Mesendoderm (in vitro differentiated cells): ENCODE results near the gene PCDHGA7.
"Not testable (repeated sequence)": the region's sequence is repeated elsewhere in the genome, so short reads cannot be mapped to it uniquely, and the experiment has no call there.

Experiments used
- DNase-seq: peaks from one replicate; pipeline ENCODE4 v3.0.0; 2013
- H2AK5ac ChIP-seq: 2 replicates; pipeline ENCODE4 v1.6.1; 2013; ENCODE audit warnings: low read length, inconsistent platforms
- H2BK120ac ChIP-seq: 2 replicates; pipeline ENCODE4 v1.6.1; 2013; ENCODE audit warnings: low read depth, mild to moderate bottlenecking, low read length, moderate library complexity, mixed read lengths
- H2BK15ac ChIP-seq: replicated peaks from 2 replicates; pipeline ENCODE4 v1.6.1; 2013; ENCODE audit warnings: low read depth, mild to moderate bottlenecking, moderate library complexity
- H2BK5ac ChIP-seq: 2 replicates; pipeline ENCODE4 v1.6.1; 2013; ENCODE audit warnings: low read length, inconsistent platforms
- H3K18ac ChIP-seq: 2 replicates; pipeline ENCODE4 v1.6.1; 2013; ENCODE audit warnings: mild to moderate bottlenecking, low read length, mixed read lengths
- H3K23ac ChIP-seq: one replicate; pipeline ENCODE4 v1.6.1; 2013; ENCODE audit warnings: low read length
- H3K27ac ChIP-seq: 2 replicates; pipeline ENCODE4 v1.5.1; 2013; ENCODE audit warnings: low read depth, mild to moderate bottlenecking, inconsistent platforms, low read length, moderate library complexity
- H3K27me3 ChIP-seq: 2 replicates; pipeline ENCODE4 v1.6.1; 2013; ENCODE audit warnings: low read length, control low read depth, mild to moderate bottlenecking, inconsistent platforms; ENCODE audit not compliant: insufficient read depth, poor library complexity
- H3K36me3 ChIP-seq: 2 replicates; pipeline ENCODE4 v1.6.1; 2013; ENCODE audit warnings: low read length, inconsistent platforms; ENCODE audit not compliant: control insufficient read depth, insufficient read depth
- H3K4ac ChIP-seq: one replicate; pipeline ENCODE4 v1.6.1; 2013; ENCODE audit warnings: low read depth, mild to moderate bottlenecking, low read length, moderate library complexity
- H3K4me1 ChIP-seq: 2 replicates; pipeline ENCODE4 v1.6.1; 2013; ENCODE audit warnings: low read depth, low read length, inconsistent platforms; ENCODE audit not compliant: control insufficient read depth
- H3K4me2 ChIP-seq: 2 replicates; pipeline ENCODE4 v1.6.1; 2013; ENCODE audit warnings: low read length
- H3K4me3 ChIP-seq: 2 replicates; pipeline ENCODE4 v1.5.1; 2013; ENCODE audit warnings: mild to moderate bottlenecking, low read length
- H3K56ac ChIP-seq: one replicate; pipeline ENCODE4 v1.6.1; 2013; ENCODE audit warnings: low read length
- H3K79me1 ChIP-seq: 2 replicates; pipeline ENCODE4 v1.6.1; 2013; ENCODE audit warnings: low read length, inconsistent platforms
- H3K79me2 ChIP-seq: 2 replicates; pipeline ENCODE4 v1.6.1; 2013; ENCODE audit warnings: mild to moderate bottlenecking, low read length; ENCODE audit not compliant: control insufficient read depth, insufficient read depth
- H3K9ac ChIP-seq: 2 replicates; pipeline ENCODE4 v1.6.1; 2013; ENCODE audit warnings: low read length, inconsistent platforms
- H4K5ac ChIP-seq: one replicate; pipeline ENCODE4 v1.6.1; 2013; ENCODE audit warnings: low read length
- H4K8ac ChIP-seq: one replicate; pipeline ENCODE4 v1.6.1; 2013; ENCODE audit warnings: low read depth, mild to moderate bottlenecking, control low read depth, low read length, moderate library complexity
- WGBS: extraction: QIAGEN DNeasy Blood & Tissue Kit; methylation state at CpG from one replicate; pipeline ENCODE4 v1.1.7; 2013; ENCODE audit warnings: low lambda C conversion rate, missing lambda C conversion rate; ENCODE audit not compliant: insufficient coverage; ENCODE audit errors: extremely low coverage; 5-methylcytosine and 5-hydroxymethylcytosine counted together

PCDHGA7 gene

GRCh38 chr5:141402553-141403243 is 20.2 kb downstream of the PCDHGA7 start, which contains the start of gene PCDHGA9:
PCDHGA9 (plus strand) TSS chr5:141402778; CDS start chr5:141402953, 175 bp downstream.
- Histone ChIP-seq H4K5ac (no peak within 1 kb of the TSS), H4K8ac (no peak within 1 kb of the TSS), H3K79me1 (no peaks in the 10 kb centered on the region), H2BK5ac (no peak within 1 kb of the TSS), H2BK120ac (no peak within 1 kb of the TSS), H2BK15ac (no peak within 1 kb of the TSS), H3K23ac (no peak within 1 kb of the TSS), H2AK5ac (no peak within 1 kb of the TSS), H3K56ac (no peak within 1 kb of the TSS), H3K36me3 (no peaks in the 10 kb centered on the region), H3K9ac (no peak within 1 kb of the TSS), H3K4me3 (no peak within 1 kb of the TSS), H3K27ac (no peak within 1 kb of the TSS), H3K79me2 (no peaks in the 10 kb centered on the region), H3K27me3 (no peaks in the 10 kb centered on the region), H3K4me1 (no peaks in the 10 kb centered on the region), H3K18ac (no peak within 1 kb of the TSS), H3K4ac (no peak within 1 kb of the TSS), H3K4me2 (no peak within 1 kb of the TSS)
- no CpG with 5 or more reads among the region's 27 CpGs for WGBS
- DNase-seq = no peak

DNA sequence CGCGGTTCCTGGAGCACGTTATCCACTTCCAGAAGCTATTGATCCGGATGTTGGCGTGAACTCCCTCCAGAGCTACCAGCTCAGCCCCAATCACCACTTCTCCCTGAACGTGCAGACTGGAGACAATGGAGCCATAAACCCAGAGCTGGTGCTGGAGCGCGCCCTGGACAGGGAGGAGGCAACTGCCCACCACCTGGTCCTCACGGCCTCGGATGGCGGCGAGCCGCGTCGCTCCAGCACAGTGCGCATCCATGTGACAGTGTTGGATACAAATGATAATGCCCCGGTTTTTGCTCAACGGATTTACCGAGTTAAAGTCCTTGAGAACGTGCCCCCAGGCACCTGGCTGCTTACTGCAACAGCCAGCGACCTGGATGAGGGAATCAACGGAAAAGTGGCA is 20.8 kb downstream of the PCDHGA7 start:
- no peaks in the 10 kb centered on the region for H3K79me2 ChIP-seq
- no peak overlapping the region for H3K4me3 ChIP-seq
- no peak overlapping the region for H3K27ac ChIP-seq
- no peak overlapping the region for H3K4ac ChIP-seq
- H3K4me2 ChIP-seq = no peak overlapping the region
- H3K79me1 ChIP-seq = no peaks in the 10 kb centered on the region
- DNase-seq = no peak
- H3K23ac ChIP-seq = no peak overlapping the region
- no peak overlapping the region for H4K8ac ChIP-seq
- WGBS = no CpG with 5 or more reads among the region's 22 CpGs
- H4K5ac ChIP-seq = no peak overlapping the region
- no peak overlapping the region for H3K56ac ChIP-seq
- H2BK5ac ChIP-seq = no peak overlapping the region
- no peak overlapping the region for H2AK5ac ChIP-seq
- no peaks in the 10 kb centered on the region for H3K4me1 ChIP-seq
- no peak overlapping the region for H2BK15ac ChIP-seq
- no peak overlapping the region for H3K9ac ChIP-seq
- H3K36me3 ChIP-seq = no peaks in the 10 kb centered on the region
- no peaks in the 10 kb centered on the region for H3K27me3 ChIP-seq
- no peak overlapping the region for H2BK120ac ChIP-seq
- H3K18ac ChIP-seq = no peak overlapping the region

DNA sequence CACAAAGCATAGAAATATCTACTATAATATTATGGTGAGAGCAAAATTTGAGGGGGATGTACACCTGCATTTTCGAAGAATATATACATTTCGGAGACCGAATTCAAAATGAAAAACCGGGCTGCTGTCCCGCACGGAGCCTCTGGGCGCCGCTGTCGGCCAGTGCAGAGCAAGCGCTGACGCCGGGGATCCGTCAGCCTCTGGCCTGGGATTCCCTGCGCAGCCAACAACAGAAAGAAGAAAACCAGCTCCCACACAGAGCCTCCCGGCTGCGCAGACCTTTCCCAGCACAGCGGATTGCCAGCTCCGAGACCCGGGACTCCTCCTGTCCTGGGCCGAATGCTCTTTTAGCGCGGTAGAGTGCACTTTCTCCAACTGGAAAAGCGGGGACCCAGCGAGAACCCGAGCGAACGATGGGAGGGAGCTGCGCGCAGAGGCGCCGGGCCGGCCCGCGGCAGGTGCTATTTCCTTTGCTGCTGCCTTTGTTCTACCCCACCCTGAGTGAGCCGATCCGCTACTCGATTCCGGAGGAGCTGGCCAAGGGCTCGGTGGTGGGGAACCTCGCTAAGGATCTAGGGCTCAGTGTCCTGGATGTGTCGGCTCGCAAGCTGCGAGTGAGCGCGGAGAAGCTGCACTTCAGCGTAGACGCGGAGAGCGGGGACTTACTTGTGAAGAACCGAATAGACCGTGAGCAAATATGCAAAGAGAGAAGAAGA is 25.4 kb downstream of the PCDHGA7 start, which contains the start of gene PCDHGB6:
Gene PCDHGB6, plus strand, starts transcription at position 232 of the 716 bp plus-strand sequence. Its CDS starts 182 bp downstream, at position 414.
- not testable (repeated sequence) for H3K79me1 ChIP-seq, H2AK5ac ChIP-seq, H3K27me3 ChIP-seq, H3K23ac ChIP-seq, H3K4me1 ChIP-seq, H3K79me2 ChIP-seq, H2BK15ac ChIP-seq, H2BK120ac ChIP-seq, H3K27ac ChIP-seq, H3K18ac ChIP-seq, H2BK5ac ChIP-seq, H3K4ac ChIP-seq, H3K36me3 ChIP-seq, H4K8ac ChIP-seq, H4K5ac ChIP-seq
- Histone ChIP-seq H3K4me3 (peak within 1 kb of the TSS; percentile 53), H3K4me2 (peak within 1 kb of the TSS; percentile 75), H3K9ac (peak within 1 kb of the TSS; percentile 67), H3K56ac (peak within 1 kb of the TSS; percentile 80)
- DNase-seq = peak; percentile 84
- no CpG with 5 or more reads among the region's 51 CpGs for WGBS

- no peaks in the 10 kb centered on the region for H3K4me1 ChIP-seq
- no peaks in the 10 kb centered on the region for H3K79me1 ChIP-seq
- no peak overlapping the region for H3K56ac ChIP-seq
- H2BK120ac ChIP-seq = no peak overlapping the region
- H2AK5ac ChIP-seq = no peak overlapping the region
- H3K4ac ChIP-seq = no peak overlapping the region
- H3K4me3 ChIP-seq = no peak overlapping the region
- H3K27me3 ChIP-seq = no peaks in the 10 kb centered on the region
- H4K8ac ChIP-seq = no peak overlapping the region
- no peak overlapping the region for H2BK5ac ChIP-seq
- no peaks in the 10 kb centered on the region for H3K79me2 ChIP-seq
- no peak overlapping the region for H3K23ac ChIP-seq
- DNase-seq = no peak
- no peak overlapping the region for H3K27ac ChIP-seq
- WGBS = no CpG with 5 or more reads among the region's 64 CpGs
- no peak overlapping the region for H2BK15ac ChIP-seq
- no peaks in the 10 kb centered on the region for H3K36me3 ChIP-seq
- no peak overlapping the region for H3K9ac ChIP-seq
- no peak overlapping the region for H3K18ac ChIP-seq
- no peak overlapping the region for H3K4me2 ChIP-seq
- no peak overlapping the region for H4K5ac ChIP-seq
These were observed 27.2 kb downstream of the PCDHGA7 start for GRCh38 chr5:141409598-141410306.

DNA sequence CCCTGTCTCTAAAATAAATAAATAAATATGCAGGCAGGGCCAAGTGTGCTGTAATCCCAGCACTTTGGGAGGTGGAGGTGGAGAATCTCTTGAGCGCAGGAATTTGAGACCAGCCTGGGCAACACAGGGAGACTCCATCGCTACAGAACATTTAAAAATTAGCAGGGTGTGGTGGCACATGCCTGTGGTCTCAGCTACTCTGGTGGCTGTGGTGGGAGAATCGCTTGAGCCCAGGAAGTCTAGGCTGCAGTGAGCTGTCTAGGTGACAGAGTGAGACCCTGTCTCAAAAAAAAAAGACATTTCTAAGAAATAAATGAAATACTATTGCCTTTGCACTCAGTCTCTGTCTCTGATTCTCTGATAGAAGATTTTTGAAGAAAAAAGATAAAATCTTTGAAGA is 29.0 kb downstream of the PCDHGA7 start:
- Histone ChIP-seq H3K9ac (no peak overlapping the region), H4K8ac (no peak overlapping the region), H3K36me3 (no peaks in the 10 kb centered on the region), H3K27me3 (no peaks in the 10 kb centered on the region), H3K79me2 (no peaks in the 10 kb centered on the region), H3K4me1 (no peaks in the 10 kb centered on the region), H3K56ac (no peak overlapping the region), H3K4me3 (no peak overlapping the region), H3K18ac (no peak overlapping the region), H2BK120ac (no peak overlapping the region), H3K4me2 (no peak overlapping the region), H3K79me1 (no peaks in the 10 kb centered on the region), H3K4ac (no peak overlapping the region), H3K23ac (no peak overlapping the region), H3K27ac (no peak overlapping the region), H2AK5ac (no peak overlapping the region), H2BK5ac (no peak overlapping the region), H4K5ac (no peak overlapping the region), H2BK15ac (no peak overlapping the region)
- DNase-seq = no peak
- no CpG with 5 or more reads among the region's 3 CpGs for WGBS
